Kasumi-1 (cell line): ENCODE data around the gene ZNF772.
A peak's percentile ranks its signal among the peaks of the same experiment; 100 is the strongest.

Source experiments
- DNase-seq, 2 experiments: peaks; one replicate each; lab custom pipeline; 2025; lab: John Stamatoyannopoulos, UW

ZNF772 gene

GRCh38 chr19:57435062-57435978 lies 42.0 kb downstream of the ZNF772 start, which contains the start of gene ZNF749:
Gene ZNF749, plus strand, starts transcription at chr19:57435325. Its CDS starts 254 bp downstream, at chr19:57435579.
- DNase-seq, result peak; percentile 98

- peak in 1 of 2 experiments; percentile 52 for DNase-seq
Measured at GRCh38 chr19:57434386-57435061, 42.8 kb downstream of the ZNF772 start.

GRCh38 chr19:57421037-57421436 lies 56.3 kb downstream of the ZNF772 start:
- DNase-seq, result no peak

- DNase-seq, result no peak
Measured at GRCh38 chr19:57419439-57419838, 57.9 kb downstream of the ZNF772 start.
